DOHH2 (cell line): Measurements from ENCODE around the gene FBXO27.

Experiments used
- H3F3A ChIP-seq: fragments of 200-600 bp; sonication (generic), shearing (Covaris generic); 2 replicates; pipeline ENCODE4 v1.6.0; 2016; ENCODE audit warnings: antibody characterized with exemption, mild to moderate bottlenecking; ENCODE audit not compliant: control insufficient read depth, insufficient read depth
- H3K27ac ChIP-seq: fragments of 200-600 bp; sonication (generic); 2 replicates; pipeline ENCODE4 v1.5.1; 2014; ENCODE audit warnings: low read depth, mild to moderate bottlenecking, low read length, moderate library complexity
- H3K27me3 ChIP-seq: fragments of 200-600 bp; sonication (generic); 2 replicates; pipeline ENCODE4 v1.6.1; 2014; ENCODE audit warnings: mild to moderate bottlenecking, low read length, mixed read lengths; ENCODE audit not compliant: control insufficient read depth
- H3K36me3 ChIP-seq: fragments of 200-600 bp; sonication (generic); 2 replicates; pipeline ENCODE4 v1.6.1; 2014; ENCODE audit warnings: mild to moderate bottlenecking, low read length, moderate library complexity, mixed read lengths; ENCODE audit not compliant: control insufficient read depth
- H3K4me1 ChIP-seq: fragments of 200-600 bp; sonication (generic); 2 replicates; pipeline ENCODE4 v1.6.1; 2014; ENCODE audit warnings: mild to moderate bottlenecking, low read length, mixed read lengths; ENCODE audit not compliant: control insufficient read depth
- H3K4me2 ChIP-seq: fragments of 200-600 bp; sonication (generic); 2 replicates; pipeline ENCODE4 v1.6.0; 2014; ENCODE audit warnings: mild to moderate bottlenecking, low read length, moderate library complexity
- H3K4me3 ChIP-seq: fragments of 200-600 bp; sonication (generic); 2 replicates; pipeline ENCODE4 v1.5.1; 2014; ENCODE audit warnings: mild to moderate bottlenecking, low read length, mixed read lengths
- H3K79me2 ChIP-seq: fragments of 200-600 bp; sonication (generic); 2 replicates; pipeline ENCODE4 v1.6.1; 2014; ENCODE audit warnings: mild to moderate bottlenecking, low read length, mixed read lengths; ENCODE audit not compliant: control insufficient read depth
- H3K9me2 ChIP-seq: fragments of 200-600 bp; sonication (generic); replicated peaks from 2 replicates; pipeline ENCODE4 v1.6.1; 2014; ENCODE audit warnings: mild to moderate bottlenecking, low read length, mixed read lengths; ENCODE audit not compliant: control insufficient read depth
- H3K9me3 ChIP-seq: fragments of 200-600 bp; sonication (generic); 2 replicates; pipeline ENCODE4 v1.6.1; 2014; ENCODE audit warnings: antibody characterized with exemption, low read length, mixed read lengths; ENCODE audit not compliant: control insufficient read depth, insufficient read depth
- H4K20me1 ChIP-seq: fragments of 200-600 bp; sonication (generic); 2 replicates; pipeline ENCODE4 v1.6.0; 2014; ENCODE audit warnings: low read depth, mild to moderate bottlenecking, antibody characterized with exemption, low read length, moderate library complexity; ENCODE audit not compliant: control insufficient read depth, insufficient read depth
- EZH2phosphoT487 ChIP-seq: fragments of 200-600 bp; sonication (generic); IDR thresholded peaks from 2 replicates; pipeline ENCODE4 v1.6.1; 2017; ENCODE audit warnings: borderline replicate concordance, mild to moderate bottlenecking, antibody characterized with exemption, low read length, moderate library complexity, mixed read lengths
- TF ChIP-seq, protein P1 (sequence below): fragments of 200-600 bp; sonication (generic); IDR thresholded peaks from one replicate; pipeline ENCODE4 v1.5.1; 2014; ENCODE audit warnings: antibody characterized with exemption, mild to moderate bottlenecking, low read depth, low read length; ENCODE audit not compliant: poor library complexity, severe bottlenecking

The FBXO27 gene

DNA sequence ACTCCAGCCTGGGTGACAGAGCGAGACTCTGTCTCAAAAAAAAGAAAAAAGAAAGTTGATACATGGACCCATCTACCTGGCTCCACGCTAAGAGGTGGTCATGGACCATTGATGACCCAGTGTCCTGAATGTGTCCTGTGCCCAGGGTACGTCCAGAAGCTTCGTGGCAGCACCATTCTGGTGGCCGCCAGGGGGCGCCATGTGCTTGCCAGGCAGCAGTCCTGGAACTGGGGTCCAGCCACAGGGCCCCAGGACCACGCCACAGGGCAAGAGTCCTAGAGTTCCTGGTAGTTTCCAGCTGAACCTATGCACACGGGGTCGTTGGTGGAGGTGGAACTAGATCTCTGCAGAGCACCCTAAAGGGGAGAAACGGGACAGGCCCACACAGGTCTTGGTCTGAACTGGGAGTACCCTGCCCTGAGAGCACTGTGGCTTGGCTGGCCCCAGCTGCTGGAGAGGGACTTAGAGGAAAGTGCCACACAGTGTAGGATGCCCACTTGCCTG, 19.9 kb upstream of the FBXO27 start:
- H3F3A ChIP-seq, result no peaks in the 10 kb centered on the region
- H3K4me3 ChIP-seq, result no peak overlapping the region
- no peaks in the 10 kb centered on the region for H3K4me1 ChIP-seq
- H3K4me2 ChIP-seq, result no peak overlapping the region
- H3K27me3 ChIP-seq, result no peaks in the 10 kb centered on the region
- no peaks in the 10 kb centered on the region for H3K9me3 ChIP-seq
- H3K79me2 ChIP-seq, result no peaks in the 10 kb centered on the region
- H3K27ac ChIP-seq, result no peak overlapping the region
- no peaks in the 10 kb centered on the region for H3K36me3 ChIP-seq
- no peaks in the 10 kb centered on the region for H4K20me1 ChIP-seq
- TF ChIP-seq EZH2phosphoT487, result no peak
- TF ChIP-seq, protein P1, sequence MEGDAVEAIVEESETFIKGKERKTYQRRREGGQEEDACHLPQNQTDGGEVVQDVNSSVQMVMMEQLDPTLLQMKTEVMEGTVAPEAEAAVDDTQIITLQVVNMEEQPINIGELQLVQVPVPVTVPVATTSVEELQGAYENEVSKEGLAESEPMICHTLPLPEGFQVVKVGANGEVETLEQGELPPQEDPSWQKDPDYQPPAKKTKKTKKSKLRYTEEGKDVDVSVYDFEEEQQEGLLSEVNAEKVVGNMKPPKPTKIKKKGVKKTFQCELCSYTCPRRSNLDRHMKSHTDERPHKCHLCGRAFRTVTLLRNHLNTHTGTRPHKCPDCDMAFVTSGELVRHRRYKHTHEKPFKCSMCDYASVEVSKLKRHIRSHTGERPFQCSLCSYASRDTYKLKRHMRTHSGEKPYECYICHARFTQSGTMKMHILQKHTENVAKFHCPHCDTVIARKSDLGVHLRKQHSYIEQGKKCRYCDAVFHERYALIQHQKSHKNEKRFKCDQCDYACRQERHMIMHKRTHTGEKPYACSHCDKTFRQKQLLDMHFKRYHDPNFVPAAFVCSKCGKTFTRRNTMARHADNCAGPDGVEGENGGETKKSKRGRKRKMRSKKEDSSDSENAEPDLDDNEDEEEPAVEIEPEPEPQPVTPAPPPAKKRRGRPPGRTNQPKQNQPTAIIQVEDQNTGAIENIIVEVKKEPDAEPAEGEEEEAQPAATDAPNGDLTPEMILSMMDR, result peak; percentile 96
- H3K9me2 ChIP-seq, result no peaks in the 10 kb centered on the region

DNA sequence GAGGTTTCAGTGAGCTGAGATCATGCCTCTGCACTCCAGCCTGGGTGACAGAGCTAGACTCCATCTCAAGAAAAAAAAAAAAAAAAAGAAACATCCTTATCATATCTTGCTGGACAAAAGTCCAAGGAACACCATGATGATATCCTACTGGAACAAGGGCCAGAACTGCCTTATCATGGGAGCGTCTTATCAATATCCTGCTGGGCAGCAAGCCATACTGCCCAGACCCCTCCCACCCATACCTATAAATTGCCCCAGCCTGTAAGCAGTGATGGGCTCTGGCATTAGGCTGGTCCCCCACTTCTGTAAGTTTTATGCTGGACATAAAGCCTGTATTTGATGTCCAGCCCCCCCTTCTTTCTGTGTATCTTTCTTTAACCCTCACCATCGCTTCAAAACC, 14.7 kb upstream of the FBXO27 start:
- Histone ChIP-seq H3K4me2 (no peak overlapping the region), H3K27ac (no peak overlapping the region), H3K9me3 (0 out of 2 replicates have a peak, but pooled peaks cover 5% of the 10 kb centered on the region), H3K4me3 (no peak overlapping the region), H3K27me3 (no peaks in the 10 kb centered on the region), H3K4me1 (peaks cover 8% of the 10 kb centered on the region), H4K20me1 (no peaks in the 10 kb centered on the region), H3K9me2 (no peaks in the 10 kb centered on the region), H3K79me2 (no peaks in the 10 kb centered on the region), H3F3A (no peaks in the 10 kb centered on the region), H3K36me3 (no peaks in the 10 kb centered on the region)
- TF ChIP-seq, protein P1, result no peak
- TF ChIP-seq EZH2phosphoT487, result no peak

DNA sequence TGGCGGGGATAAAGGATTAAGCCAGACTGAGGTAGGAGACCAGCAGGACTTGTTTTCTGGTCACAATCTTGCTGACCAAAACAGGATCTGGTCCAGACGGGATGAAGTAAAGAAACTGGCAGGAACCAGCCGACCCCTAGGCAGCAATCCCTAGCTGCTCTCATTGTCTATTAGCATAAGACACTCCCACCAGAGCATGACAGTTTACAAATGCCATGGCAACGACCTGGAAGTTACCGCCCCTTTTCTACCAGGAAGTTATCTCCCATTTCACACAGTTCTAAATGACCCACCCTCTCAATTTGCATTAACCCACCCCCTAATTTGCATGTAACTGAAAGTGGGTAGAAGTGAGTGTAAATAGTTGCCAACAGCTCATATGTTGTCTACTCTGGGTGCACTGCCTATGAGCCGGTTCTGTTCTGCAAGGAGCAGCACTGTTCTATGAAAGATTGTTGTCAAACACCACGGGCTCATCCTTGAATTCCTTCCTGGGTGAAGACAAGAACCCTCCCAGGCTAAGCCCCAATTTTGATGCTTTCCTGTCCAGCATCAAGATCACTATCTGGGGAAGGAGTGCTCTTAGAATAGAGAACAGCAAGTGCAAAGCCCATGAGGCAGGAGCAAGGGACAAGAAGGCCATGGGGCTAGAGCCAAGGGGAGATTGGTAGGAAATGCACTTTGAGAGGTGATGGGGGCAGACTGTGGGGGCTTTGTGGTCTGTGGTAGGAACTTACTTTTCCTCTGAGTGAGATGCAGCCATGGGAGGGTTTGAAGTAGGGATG, 13.9 kb upstream of the FBXO27 start:
- Histone ChIP-seq H3K4me3 (no peak overlapping the region), H3K36me3 (no peaks in the 10 kb centered on the region), H3K9me2 (no peaks in the 10 kb centered on the region), H3K4me2 (no peak overlapping the region; the same call in 1 of the 2 replicates), H3K9me3 (0 out of 2 replicates have a peak, but pooled peaks cover 5% of the 10 kb centered on the region), H3K27ac (no peak overlapping the region), H3K27me3 (no peaks in the 10 kb centered on the region), H3K79me2 (no peaks in the 10 kb centered on the region), H3F3A (no peaks in the 10 kb centered on the region), H3K4me1 (peaks cover 8% of the 10 kb centered on the region), H4K20me1 (no peaks in the 10 kb centered on the region)
- TF ChIP-seq, protein P1, result no peak
- TF ChIP-seq EZH2phosphoT487, result no peak
